GM23338 (cell line): ENCODE measurements around the gene UPK2. TPM values are rescaled to one million over a fixed set of nuclear protein-coding genes. Genes with fewer than 3 reads are reported as not detected.

ENCODE experiments used
- ATAC-seq: fragments of 200-7000 bp; cut with Tn5 transposase; 3 replicates; pipeline ENCODE4 v1.9.1; 2020
- DNase-seq: peaks from one replicate; pipeline ENCODE4 v3.0.0-alpha.2; 2015; ENCODE audit warnings: low spot score
- H2AFZ ChIP-seq: fragments of 200-600 bp; sonication (generic); 2 replicates; pipeline ENCODE4 v1.8.0; 2016; ENCODE audit warnings: antibody characterized with exemption, mild to moderate bottlenecking, moderate library complexity
- H3F3A ChIP-seq: fragments of 200-600 bp; sonication (generic); replicated peaks from 2 replicates; pipeline ENCODE4 v1.8.0; 2017; ENCODE audit warnings: antibody characterized with exemption, mixed run types, low read depth
- H3K27ac ChIP-seq: fragments of 200-600 bp; sonication (generic); 2 replicates; pipeline ENCODE4 v1.6.1; 2016; ENCODE audit warnings: low read depth
- H3K27me3 ChIP-seq: fragments of 200-600 bp; sonication (generic); 2 replicates; pipeline ENCODE4 v1.8.0; 2016; ENCODE audit warnings: mild to moderate bottlenecking, mixed run types, moderate library complexity; ENCODE audit not compliant: insufficient read depth
- H3K36me3 ChIP-seq: fragments of 200-600 bp; sonication (generic); 2 replicates; pipeline ENCODE4 v1.8.0; 2016; ENCODE audit warnings: mild to moderate bottlenecking; ENCODE audit not compliant: insufficient read depth
- H3K4me1 ChIP-seq: fragments of 200-600 bp; sonication (generic); 2 replicates; pipeline ENCODE4 v1.8.0; 2016; ENCODE audit warnings: mild to moderate bottlenecking, moderate library complexity; ENCODE audit not compliant: insufficient read depth
- H3K4me2 ChIP-seq: fragments of 200-600 bp; sonication (generic); 2 replicates; pipeline ENCODE4 v1.7.1; 2017; ENCODE audit warnings: mixed run types
- H3K4me3 ChIP-seq: fragments of 200-600 bp; sonication (generic); 2 replicates; pipeline ENCODE4 v1.6.1; 2016; ENCODE audit warnings: mixed run types
- H3K79me2 ChIP-seq: fragments of 200-600 bp; sonication (generic); replicated peaks from 2 replicates; pipeline ENCODE4 v1.8.0; 2017; ENCODE audit warnings: mild to moderate bottlenecking; ENCODE audit not compliant: insufficient read depth
- H3K9me2 ChIP-seq: fragments of 200-600 bp; sonication (generic); 2 replicates; pipeline ENCODE4 v1.8.0; 2017; ENCODE audit not compliant: insufficient read depth
- H4K20me1 ChIP-seq: fragments of 200-600 bp; sonication (generic); replicated peaks from 2 replicates; pipeline ENCODE4 v1.8.0; 2017; ENCODE audit warnings: mild to moderate bottlenecking; ENCODE audit not compliant: insufficient read depth
- H3K27ac Mint-ChIP-seq: 2 replicates; pipeline ENCODE4 v1.8.0; 2020; ENCODE audit warnings: inconsistent platforms, mild to moderate bottlenecking, moderate library complexity, mixed read lengths
- H3K27me3 Mint-ChIP-seq: 3 replicates; pipeline ENCODE4 v1.8.0; 2022; ENCODE audit warnings: low read depth, mild to moderate bottlenecking, moderate library complexity, mixed read lengths, inconsistent platforms; ENCODE audit not compliant: insufficient read depth, poor library complexity
- H3K36me3 Mint-ChIP-seq: 3 replicates; pipeline ENCODE4 v1.8.0; 2021; ENCODE audit warnings: low read depth, mild to moderate bottlenecking, inconsistent platforms, moderate library complexity, mixed read lengths
- H3K4me1 Mint-ChIP-seq: 3 replicates; pipeline ENCODE4 v1.8.0; 2020; ENCODE audit warnings: mild to moderate bottlenecking, inconsistent platforms, mixed read lengths
- H3K4me3 Mint-ChIP-seq: 3 replicates; pipeline ENCODE4 v1.8.0; 2021; ENCODE audit warnings: moderate library complexity, mild to moderate bottlenecking, inconsistent platforms, mixed read lengths
- H3K9me3 Mint-ChIP-seq: 3 replicates; pipeline ENCODE4 v1.8.0; 2020; ENCODE audit warnings: moderate library complexity, mild to moderate bottlenecking, inconsistent platforms, mixed read lengths
- CREB1 ChIP-seq: fragments of 250-450 bp; sonication (Bioruptor Pico); IDR thresholded peaks from 2 replicates; pipeline ENCODE4 v1.5.0; 2020; ENCODE audit warnings: low read depth, mild to moderate bottlenecking, moderate library complexity
- EZH2 ChIP-seq: fragments of 200-600 bp; sonication (generic); IDR thresholded peaks from one replicate; pipeline ENCODE4 v1.8.0; 2017; ENCODE audit warnings: antibody characterized with exemption, mild to moderate bottlenecking, low read depth; ENCODE audit not compliant: unreplicated experiment
- EZH2phosphoT487 ChIP-seq: fragments of 200-600 bp; sonication (generic); IDR thresholded peaks from one replicate; pipeline ENCODE4 v1.8.1; 2018; ENCODE audit warnings: antibody characterized with exemption; ENCODE audit not compliant: unreplicated experiment
- NANOG ChIP-seq: IDR thresholded peaks from 2 replicates; pipeline ENCODE4 v1.6.1; 2016; ENCODE audit warnings: antibody characterized with exemption, borderline replicate concordance
- POLR2AphosphoS5 ChIP-seq: IDR thresholded peaks from 2 replicates; pipeline ENCODE4 v1.6.1; 2016; ENCODE audit warnings: antibody characterized with exemption, low read depth
- REST ChIP-seq: IDR thresholded peaks from one replicate; pipeline ENCODE4 v1.6.1; 2018; ENCODE audit warnings: antibody characterized with exemption; ENCODE audit not compliant: unreplicated experiment
- STAT1 ChIP-seq: IDR thresholded peaks from one replicate; pipeline ENCODE4 v1.6.1; 2016; ENCODE audit warnings: antibody characterized with exemption; ENCODE audit not compliant: unreplicated experiment
- ZNF114 ChIP-seq: fragments of 250-450 bp; sonication (Bioruptor Pico); IDR thresholded peaks from 2 replicates; pipeline ENCODE4 v1.5.0; 2020; ENCODE audit warnings: mild to moderate bottlenecking, moderate library complexity
- ZNF331 ChIP-seq: fragments of 250-450 bp; sonication (Bioruptor Pico); IDR thresholded peaks from 2 replicates; pipeline ENCODE4 v1.5.0; 2020; ENCODE audit warnings: low read depth, mild to moderate bottlenecking, moderate library complexity
- polyA plus RNA-seq: library from polyadenylated mRNA; unstranded; fragments of >200 nt; fragmentation: Nextera tagmentation; extraction: Ambion mirVana; gene quantifications from 2 replicates; pipeline ENCODE4 v1.2.1, GENCODE V29; 2016
- total RNA-seq: library from RNA; depleted of rRNA; stranded (reverse); fragments of >200 nt; shearing (Covaris generic); gene quantifications from 2 replicates; pipeline ENCODE4 v1.2.3, GENCODE V29; 2014
- TF ChIP-seq, protein P1 (sequence below), 2 experiments: fragments of 200-600 bp in 1 of 2; sonication (generic) in 1 of 2; conservative IDR thresholded peaks; 2 replicates each; pipeline versions ENCODE4 v1.5.1 to v1.6.1; 2016 to 2017; ENCODE audit warnings: antibody characterized with exemption in 2 of 2, low read depth in 2 of 2, mild to moderate bottlenecking in 2 of 2, moderate library complexity in 1 of 2
- TF ChIP-seq, protein P2 (sequence below): IDR thresholded peaks from 2 replicates; pipeline ENCODE4 v1.6.1; 2016; ENCODE audit warnings: antibody characterized with exemption

Gene UPK2
- total and polyA plus RNA-seq, 2 experiments from 2014 or later, result 0.74 TPM; not detected in 1

GRCh38 chr11:118998822-118999221, 42.7 kb downstream of the UPK2 start:
- Histone ChIP-seq H3K4me2 (peak overlapping the region; percentile 97), H3K27ac (peak overlapping the region; percentile 65; the same call in 1 of the 2 replicates), H4K20me1 (0 out of 2 replicates have a peak, but pooled peaks cover 8% of the 10 kb centered on the region), H3K27me3 (no peaks in the 10 kb centered on the region), H3K4me1 (peaks cover 16% of the 10 kb centered on the region; the same call in 1 of the 2 replicates), H3K9me2 (0 out of 2 replicates have a peak, but pooled peaks cover 4% of the 10 kb centered on the region), H3K4me3 (peak overlapping the region; percentile 98), H3K79me2 (peaks cover 58% of the 10 kb centered on the region), H3F3A (0 out of 2 replicates have a peak, but pooled peaks cover 5% of the 10 kb centered on the region), H2AFZ (no peak overlapping the region), H3K36me3 (peaks cover 22% of the 10 kb centered on the region)
- Mint-ChIP-seq H3K4me3 (peak overlapping the region; percentile 100), H3K9me3 (no peaks in the 10 kb centered on the region), H3K4me1 (peaks cover 21% of the 10 kb centered on the region), H3K27ac (peak overlapping the region; percentile 98), H3K27me3 (peaks cover 4% of the 10 kb centered on the region), H3K36me3 (peaks cover 65% of the 10 kb centered on the region)
- TF ChIP-seq, protein P1, sequence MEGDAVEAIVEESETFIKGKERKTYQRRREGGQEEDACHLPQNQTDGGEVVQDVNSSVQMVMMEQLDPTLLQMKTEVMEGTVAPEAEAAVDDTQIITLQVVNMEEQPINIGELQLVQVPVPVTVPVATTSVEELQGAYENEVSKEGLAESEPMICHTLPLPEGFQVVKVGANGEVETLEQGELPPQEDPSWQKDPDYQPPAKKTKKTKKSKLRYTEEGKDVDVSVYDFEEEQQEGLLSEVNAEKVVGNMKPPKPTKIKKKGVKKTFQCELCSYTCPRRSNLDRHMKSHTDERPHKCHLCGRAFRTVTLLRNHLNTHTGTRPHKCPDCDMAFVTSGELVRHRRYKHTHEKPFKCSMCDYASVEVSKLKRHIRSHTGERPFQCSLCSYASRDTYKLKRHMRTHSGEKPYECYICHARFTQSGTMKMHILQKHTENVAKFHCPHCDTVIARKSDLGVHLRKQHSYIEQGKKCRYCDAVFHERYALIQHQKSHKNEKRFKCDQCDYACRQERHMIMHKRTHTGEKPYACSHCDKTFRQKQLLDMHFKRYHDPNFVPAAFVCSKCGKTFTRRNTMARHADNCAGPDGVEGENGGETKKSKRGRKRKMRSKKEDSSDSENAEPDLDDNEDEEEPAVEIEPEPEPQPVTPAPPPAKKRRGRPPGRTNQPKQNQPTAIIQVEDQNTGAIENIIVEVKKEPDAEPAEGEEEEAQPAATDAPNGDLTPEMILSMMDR (conservative IDR thresholded peaks at IDR 0.05; ENCODE audit: low read depth in 2 of 2), result no peak
- TF ChIP-seq NANOG (no peak), ZNF114 (CRISPR knock-in tag) (no peak), STAT1 (no peak), REST (no peak), POLR2AphosphoS5 (no peak), EZH2 (no peak)
- TF ChIP-seq, protein P2, sequence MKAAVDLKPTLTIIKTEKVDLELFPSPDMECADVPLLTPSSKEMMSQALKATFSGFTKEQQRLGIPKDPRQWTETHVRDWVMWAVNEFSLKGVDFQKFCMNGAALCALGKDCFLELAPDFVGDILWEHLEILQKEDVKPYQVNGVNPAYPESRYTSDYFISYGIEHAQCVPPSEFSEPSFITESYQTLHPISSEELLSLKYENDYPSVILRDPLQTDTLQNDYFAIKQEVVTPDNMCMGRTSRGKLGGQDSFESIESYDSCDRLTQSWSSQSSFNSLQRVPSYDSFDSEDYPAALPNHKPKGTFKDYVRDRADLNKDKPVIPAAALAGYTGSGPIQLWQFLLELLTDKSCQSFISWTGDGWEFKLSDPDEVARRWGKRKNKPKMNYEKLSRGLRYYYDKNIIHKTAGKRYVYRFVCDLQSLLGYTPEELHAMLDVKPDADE, result no peak
- ATAC-seq, result peak; percentile 13
- peak; percentile 72 for DNase-seq

DNA sequence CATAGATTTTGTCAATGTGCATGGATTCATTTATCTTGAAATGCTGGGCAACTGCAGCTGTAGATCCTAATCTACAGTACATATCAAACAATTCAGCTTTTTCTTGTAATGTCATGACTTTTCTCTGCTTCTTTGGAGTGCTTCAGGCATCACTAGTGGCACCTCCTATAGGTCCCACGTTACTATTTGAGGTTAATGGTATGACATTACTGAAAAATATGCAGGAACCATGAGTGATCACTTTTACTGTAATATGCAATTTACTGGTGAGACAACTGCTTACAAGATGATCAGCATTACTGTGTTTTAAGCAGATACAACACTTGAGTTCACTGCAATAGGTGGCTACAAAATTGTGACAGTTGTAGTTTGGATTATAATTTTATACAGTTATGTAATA, 44.8 kb downstream of the UPK2 start:
- no peaks in the 10 kb centered on the region for H3K27me3 ChIP-seq
- H3K27me3 Mint-ChIP-seq, result peaks cover 4% of the 10 kb centered on the region
- H3K4me3 ChIP-seq, result no peak overlapping the region
- H3F3A ChIP-seq, result 0 out of 2 replicates have a peak, but pooled peaks cover 5% of the 10 kb centered on the region
- peaks cover 63% of the 10 kb centered on the region for H3K36me3 Mint-ChIP-seq
- peaks cover 16% of the 10 kb centered on the region; the same call in 1 of the 2 replicates for H3K4me1 ChIP-seq
- no peak overlapping the region for H2AFZ ChIP-seq
- DNase-seq (no peak), ATAC-seq (no peak)
- no peak overlapping the region for H3K27ac Mint-ChIP-seq
- no peak overlapping the region for H3K27ac ChIP-seq
- H3K4me2 ChIP-seq, result no peak overlapping the region
- H3K9me3 Mint-ChIP-seq, result no peaks in the 10 kb centered on the region
- peaks cover 56% of the 10 kb centered on the region for H3K79me2 ChIP-seq
- H3K9me2 ChIP-seq, result 0 out of 2 replicates have a peak, but pooled peaks cover 4% of the 10 kb centered on the region
- peaks cover 22% of the 10 kb centered on the region for H3K36me3 ChIP-seq
- H3K4me3 Mint-ChIP-seq, result no peak overlapping the region
- peaks cover 21% of the 10 kb centered on the region for H3K4me1 Mint-ChIP-seq
- H4K20me1 ChIP-seq, result peaks cover 6% of the 10 kb centered on the region; the same call in 1 of the 2 replicates
- TF ChIP-seq, protein P2, result no peak
- TF ChIP-seq EZH2phosphoT487 (no peak), NANOG (no peak), ZNF331 (CRISPR knock-in tag) (no peak), ZNF114 (CRISPR knock-in tag) (no peak), REST (no peak), STAT1 (no peak), CREB1 (CRISPR knock-in tag) (no peak), POLR2AphosphoS5 (no peak)
